Neuronal stem cell (in vitro differentiated cells): ENCODE data around the gene GPA33.

Experiments
- DNase-seq: peaks from one replicate; pipeline ENCODE4 v3.0.0-alpha.2; 2013; ENCODE audit warnings: low spot score
- H2AFZ ChIP-seq: one replicate; pipeline ENCODE4 v1.6.1; 2013; ENCODE audit warnings: mild to moderate bottlenecking, low read length, inconsistent platforms
- H2AK5ac ChIP-seq: 2 replicates; pipeline ENCODE4 v1.6.1; 2013; ENCODE audit warnings: low read depth, mild to moderate bottlenecking, inconsistent platforms, low read length, moderate library complexity, mixed read lengths
- H2BK120ac ChIP-seq: 2 replicates; pipeline ENCODE4 v1.6.1; 2013; ENCODE audit warnings: low read depth, mild to moderate bottlenecking, inconsistent platforms, low read length, moderate library complexity, mixed read lengths
- H2BK12ac ChIP-seq: one replicate; pipeline ENCODE4 v1.6.1; 2013; ENCODE audit warnings: low read length, inconsistent platforms
- H2BK15ac ChIP-seq: 2 replicates; pipeline ENCODE4 v1.6.1; 2013; ENCODE audit warnings: mild to moderate bottlenecking, low read length, inconsistent platforms, mixed read lengths
- H2BK5ac ChIP-seq: one replicate; pipeline ENCODE4 v1.6.1; 2013; ENCODE audit warnings: inconsistent platforms, mild to moderate bottlenecking, low read length, moderate library complexity
- H3K14ac ChIP-seq: one replicate; pipeline ENCODE4 v1.6.1; 2013; ENCODE audit warnings: low read length, inconsistent platforms
- H3K18ac ChIP-seq: 2 replicates; pipeline ENCODE4 v1.6.1; 2013; ENCODE audit warnings: low read length, inconsistent platforms
- H3K23ac ChIP-seq: 2 replicates; pipeline ENCODE4 v1.6.1; 2013; ENCODE audit warnings: low read depth, mild to moderate bottlenecking, mixed read lengths, low read length, inconsistent platforms; ENCODE audit not compliant: poor library complexity
- H3K27ac ChIP-seq: replicated peaks from 3 replicates; pipeline ENCODE4 v1.5.1; 2013; ENCODE audit warnings: low read length, inconsistent platforms
- H3K27me3 ChIP-seq, 3 experiments: 2 replicates each; pipeline ENCODE4 v1.6.1; 2013; ENCODE audit warnings: low read length in 3 of 3, mild to moderate bottlenecking in 2 of 3, inconsistent platforms in 1 of 3, low read depth in 1 of 3, mixed read lengths in 1 of 3, moderate library complexity in 1 of 3; ENCODE audit not compliant: control insufficient read depth in 3 of 3, insufficient read depth in 3 of 3
- H3K36me3 ChIP-seq, 2 donors: replicated peaks in 1 of 2; 2 replicates each; pipeline ENCODE4 v1.6.1; 2013; ENCODE audit warnings: low read length in 2 of 2; ENCODE audit not compliant: control insufficient read depth in 2 of 2, insufficient read depth in 2 of 2
- H3K4ac ChIP-seq: 2 replicates; pipeline ENCODE4 v1.6.1; 2013; ENCODE audit warnings: inconsistent platforms, mild to moderate bottlenecking, low read length, moderate library complexity
- H3K4me1 ChIP-seq, 2 donors: 1 replicate in 1 of 2; 2 replicates in 1 of 2; pipeline ENCODE4 v1.6.1; 2013; ENCODE audit warnings: low read length in 2 of 2, low read depth in 1 of 2; ENCODE audit not compliant: control insufficient read depth in 2 of 2, insufficient read depth in 1 of 2
- H3K4me2 ChIP-seq: one replicate; pipeline ENCODE4 v1.6.1; 2013; ENCODE audit warnings: mild to moderate bottlenecking, low read length, inconsistent platforms; ENCODE audit not compliant: insufficient read depth, poor library complexity, severe bottlenecking
- H3K4me3 ChIP-seq, 2 donors: 2 replicates each; pipeline ENCODE4 v1.5.1; 2013; ENCODE audit warnings: low read length in 2 of 2, mild to moderate bottlenecking in 2 of 2, inconsistent platforms in 1 of 2, moderate library complexity in 1 of 2
- H3K79me1 ChIP-seq: one replicate; pipeline ENCODE4 v1.6.1; 2013; ENCODE audit warnings: low read depth, mild to moderate bottlenecking, inconsistent platforms, low read length, moderate library complexity
- H3K9ac ChIP-seq: one replicate; pipeline ENCODE4 v1.6.1; 2013; ENCODE audit warnings: mild to moderate bottlenecking, low read depth, low read length, inconsistent platforms; ENCODE audit not compliant: poor library complexity
- H3K9me3 ChIP-seq, 2 donors: replicated peaks in 1 of 2; 2 replicates each; pipeline versions ENCODE3 to v1.6.1; 2013; ENCODE audit warnings: low read length in 2 of 2, mild to moderate bottlenecking in 2 of 2, inconsistent platforms in 1 of 2, low read depth in 1 of 2, mixed read lengths in 1 of 2, moderate library complexity in 1 of 2; ENCODE audit not compliant: control insufficient read depth in 2 of 2, insufficient read depth in 1 of 2
- H4K8ac ChIP-seq: one replicate; pipeline ENCODE4 v1.6.1; 2013; ENCODE audit warnings: low read depth, mild to moderate bottlenecking, inconsistent platforms, low read length, moderate library complexity
- H4K91ac ChIP-seq: one replicate; pipeline ENCODE4 v1.6.1; 2013; ENCODE audit warnings: low read length, low read depth, mild to moderate bottlenecking, inconsistent platforms; ENCODE audit not compliant: poor library complexity
- WGBS, 2 donors: extraction: QIAGEN DNeasy Blood & Tissue Kit; methylation state at CpG; one replicate each; pipeline ENCODE4 v1.1.7; 2013; ENCODE audit warnings: missing lambda C conversion rate in 2 of 2, mixed read lengths in 1 of 2; ENCODE audit not compliant: insufficient read length in 2 of 2, insufficient replicate concordance in 1 of 2; ENCODE audit errors: extremely low coverage in 2 of 2; 5-methylcytosine and 5-hydroxymethylcytosine counted together

GPA33 gene

DNA sequence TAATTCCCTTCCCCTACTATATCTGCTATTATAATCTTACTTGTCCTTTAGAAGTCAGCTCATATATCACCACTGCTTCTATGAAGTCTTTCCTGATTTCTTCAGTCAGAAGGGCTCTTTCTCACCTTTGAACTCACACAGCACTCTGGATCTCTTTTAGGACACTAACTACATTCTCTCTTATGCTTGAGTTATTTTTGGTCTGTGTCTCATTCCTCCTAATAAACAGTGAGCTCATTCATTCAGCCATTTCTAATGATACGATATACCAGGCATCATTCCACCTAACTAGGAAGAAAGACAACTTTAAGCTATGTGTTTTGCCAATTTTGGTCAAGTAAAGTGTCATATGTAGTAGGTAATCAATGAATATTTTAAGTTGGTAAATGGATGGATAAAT lies 2.5 kb upstream of the GPA33 start:
- no CpG with 5 or more reads among the region's 1 CpG for WGBS, 2 donors
- H3K18ac ChIP-seq, result no peak overlapping the region

DNA sequence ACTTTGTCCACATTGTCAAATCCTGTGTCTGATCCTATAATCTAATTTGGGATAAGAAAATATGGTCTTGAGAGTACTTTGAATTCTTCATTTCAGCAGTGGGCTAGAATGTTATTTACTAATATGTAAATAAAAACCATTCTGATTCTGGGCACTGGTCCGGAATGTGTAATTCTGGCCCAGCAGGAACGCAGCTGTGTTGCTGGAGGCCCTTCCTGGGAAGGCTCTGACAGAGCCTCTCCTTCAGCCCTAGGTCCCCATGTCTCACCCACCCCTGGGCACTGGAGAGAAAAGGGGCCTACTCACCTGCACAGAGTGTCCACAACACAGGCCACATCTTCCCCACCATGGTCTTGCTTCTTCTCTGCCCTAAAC lies 251 bp downstream of the GPA33 start:
- Histone ChIP-seq H4K91ac (no peak overlapping the region), H2AK5ac (no peak overlapping the region), H3K4ac (no peak overlapping the region), H3K14ac (no peak overlapping the region), H4K8ac (no peak overlapping the region), H3K9me3 (peaks cover 0 to 4% of the 10 kb centered on the region in 2 donors), H2BK15ac (no peak overlapping the region), H3K18ac (no peak overlapping the region), H3K4me2 (no peak overlapping the region), H2BK12ac (no peak overlapping the region), H3K9ac (no peak overlapping the region), H2BK120ac (no peak overlapping the region), H2AFZ (no peak overlapping the region), H3K27me3 (peaks cover 0 to 7% (median 0%) of the 10 kb centered on the region in 3 experiments), H3K36me3 (no peaks in the 10 kb centered on the region), H2BK5ac (no peak overlapping the region), H3K4me1 (peaks cover 0 to 5% of the 10 kb centered on the region in 2 donors), H3K23ac (no peak overlapping the region), H3K4me3 (no peak overlapping the region), H3K79me1 (no peaks in the 10 kb centered on the region), H3K27ac (no peak overlapping the region)
- WGBS, 2 donors, result no CpG with 5 or more reads among the region's 2 CpGs
- DNase-seq, result no peak

More for the DNA sequence above, 2.5 kb upstream of the GPA33 start:
- peaks cover 0 to 5% of the 10 kb centered on the region in 2 donors for H3K4me1 ChIP-seq
- no peak overlapping the region for H3K14ac ChIP-seq
- no peak overlapping the region for H2BK120ac ChIP-seq
- H3K27me3 ChIP-seq, result peaks cover 0 to 7% (median 0%) of the 10 kb centered on the region in 3 experiments
- no peak overlapping the region for H2BK12ac ChIP-seq
- no peak overlapping the region for H2BK5ac ChIP-seq
- no peaks in the 10 kb centered on the region for H3K36me3 ChIP-seq
- H3K27ac ChIP-seq, result no peak overlapping the region
- no peak overlapping the region for H3K4me3 ChIP-seq
- no peak overlapping the region for H3K9ac ChIP-seq
- no peaks in the 10 kb centered on the region for H3K9me3 ChIP-seq
- no peak overlapping the region for H4K8ac ChIP-seq
- H4K91ac ChIP-seq, result no peak overlapping the region
- H3K79me1 ChIP-seq, result no peaks in the 10 kb centered on the region
- no peak overlapping the region for H2BK15ac ChIP-seq
- H3K23ac ChIP-seq, result no peak overlapping the region
- no peak for DNase-seq
- no peak overlapping the region for H3K4ac ChIP-seq
- no peak overlapping the region for H2AFZ ChIP-seq
- H3K4me2 ChIP-seq, result no peak overlapping the region
- H2AK5ac ChIP-seq, result no peak overlapping the region

- H3K4me2 ChIP-seq, result no peak overlapping the region
- no peak overlapping the region for H2AFZ ChIP-seq
- H4K91ac ChIP-seq, result no peak overlapping the region
- no peak overlapping the region for H2BK12ac ChIP-seq
- H3K27ac ChIP-seq, result no peak overlapping the region
- WGBS, 2 donors, result no CpG with 5 or more reads among the region's 6 CpGs
- no peak overlapping the region for H3K9ac ChIP-seq
- H3K36me3 ChIP-seq, result no peaks in the 10 kb centered on the region
- H3K23ac ChIP-seq, result no peak overlapping the region
- H2BK120ac ChIP-seq, result no peak overlapping the region
- peaks cover 0 to 7% (median 0%) of the 10 kb centered on the region in 3 experiments for H3K27me3 ChIP-seq
- H3K4me3 ChIP-seq, result no peak overlapping the region
- H3K4me1 ChIP-seq, result peaks cover 0 to 2% of the 10 kb centered on the region in 2 donors
- no peak overlapping the region for H2BK5ac ChIP-seq
- no peak overlapping the region for H3K14ac ChIP-seq
- no peak overlapping the region for H2BK15ac ChIP-seq
- no peak overlapping the region for H2AK5ac ChIP-seq
- DNase-seq, result no peak
- no peak overlapping the region for H3K18ac ChIP-seq
- H3K4ac ChIP-seq, result no peak overlapping the region
- no peak overlapping the region for H4K8ac ChIP-seq
- H3K9me3 ChIP-seq, result peaks cover 0 to 4% of the 10 kb centered on the region in 2 donors
- no peaks in the 10 kb centered on the region for H3K79me1 ChIP-seq
Observed at GRCh38 chr1:167088746-167089417, 1.3 kb downstream of the GPA33 start.

GRCh38 chr1:167086768-167087167 lies 3.4 kb downstream of the GPA33 start:
- no peak for DNase-seq
- no CpG with 5 or more reads among the region's 3 CpGs for WGBS, 2 donors
- Histone ChIP-seq H2BK15ac (no peak overlapping the region), H3K14ac (no peak overlapping the region), H2BK120ac (no peak overlapping the region), H3K18ac (no peak overlapping the region), H3K9ac (no peak overlapping the region), H3K4ac (no peak overlapping the region), H3K79me1 (no peaks in the 10 kb centered on the region), H2BK5ac (no peak overlapping the region), H3K9me3 (peaks cover 0 to 4% of the 10 kb centered on the region in 2 donors), H2AK5ac (no peak overlapping the region), H4K8ac (no peak overlapping the region), H3K4me1 (no peaks in the 10 kb centered on the region), H3K4me2 (no peak overlapping the region), H3K36me3 (no peaks in the 10 kb centered on the region), H3K23ac (no peak overlapping the region), H3K27me3 (peaks cover 0 to 19% (median 0%) of the 10 kb centered on the region in 3 experiments), H3K27ac (no peak overlapping the region), H2AFZ (no peak overlapping the region), H4K91ac (no peak overlapping the region), H3K4me3 (no peak overlapping the region), H2BK12ac (no peak overlapping the region)
